RWPE2 (cell line): Measurements from ENCODE around the gene ATP13A5.

ENCODE experiments used
- ATAC-seq: fragments of 200-7000 bp; cut with Tn5 transposase; 3 replicates; pipeline ENCODE4 v1.9.1; 2021; ENCODE audit warnings: low read depth
- DNase-seq: peaks from one replicate; pipeline ENCODE4 v3.0.0-alpha.2; 2020; ENCODE audit warnings: low spot score
- H3K27ac ChIP-seq: fragments of 450-650 bp; 2 replicates; pipeline ENCODE4 v1.5.1; 2017; ENCODE audit warnings: mild to moderate bottlenecking; ENCODE audit not compliant: poor library complexity, severe bottlenecking
- H3K27me3 ChIP-seq: fragments of 250-450 bp; sonication (Bioruptor Pico); 2 replicates; pipeline ENCODE4 v1.5.1; 2021; ENCODE audit warnings: mild to moderate bottlenecking, moderate library complexity; ENCODE audit not compliant: insufficient read depth, poor library complexity, severe bottlenecking
- H3K36me3 ChIP-seq: fragments of 250-450 bp; sonication (Bioruptor Pico); 2 replicates; pipeline ENCODE4 v1.5.1; 2020; ENCODE audit warnings: low read depth, mild to moderate bottlenecking, moderate library complexity
- H3K4me1 ChIP-seq: fragments of 250-450 bp; sonication (Bioruptor Pico); 2 replicates; pipeline ENCODE4 v1.5.1; 2021; ENCODE audit warnings: mild to moderate bottlenecking, moderate library complexity; ENCODE audit not compliant: insufficient read depth, poor library complexity, severe bottlenecking
- H3K4me3 ChIP-seq: fragments of 250-450 bp; sonication (Bioruptor Pico); 2 replicates; pipeline ENCODE4 v1.5.1; 2021; ENCODE audit warnings: mild to moderate bottlenecking, moderate library complexity; ENCODE audit not compliant: severe bottlenecking
- H3K9me3 ChIP-seq: fragments of 250-450 bp; sonication (Bioruptor Pico); 2 replicates; pipeline ENCODE4 v1.5.1; 2021; ENCODE audit warnings: mild to moderate bottlenecking, moderate library complexity; ENCODE audit not compliant: severe bottlenecking
- CTCF ChIP-seq: fragments of 450-650 bp; IDR thresholded peaks from one replicate; pipeline ENCODE4 v1.5.1; 2017; ENCODE audit warnings: mild to moderate bottlenecking, moderate library complexity; ENCODE audit not compliant: poor library complexity, severe bottlenecking

ATP13A5 gene

GRCh38 chr3:193271101-193271840 is 107.3 kb downstream of the ATP13A5 start:
- Histone ChIP-seq H3K36me3 (no peaks in the 10 kb centered on the region), H3K27ac (no peak overlapping the region), H3K27me3 (peaks cover 3% of the 10 kb centered on the region), H3K4me1 (no peaks in the 10 kb centered on the region), H3K9me3 (no peaks in the 10 kb centered on the region), H3K4me3 (no peak overlapping the region)
- DNase-seq (no peak), ATAC-seq (no peak)
- TF ChIP-seq CTCF: no peak

GRCh38 chr3:193270451-193270850 is 108.1 kb downstream of the ATP13A5 start:
- Histone ChIP-seq H3K4me3 (no peak overlapping the region), H3K36me3 (no peaks in the 10 kb centered on the region), H3K27me3 (peaks cover 3% of the 10 kb centered on the region), H3K4me1 (no peaks in the 10 kb centered on the region), H3K9me3 (no peaks in the 10 kb centered on the region), H3K27ac (no peak overlapping the region)
- DNase-seq (no peak), ATAC-seq (no peak)
- TF ChIP-seq CTCF: no peak

GRCh38 chr3:193269343-193270028 is 109.1 kb downstream of the ATP13A5 start:
- ATAC-seq (no peak), DNase-seq (no peak)
- Histone ChIP-seq H3K4me3 (no peak overlapping the region), H3K36me3 (no peaks in the 10 kb centered on the region), H3K27me3 (peaks cover 3% of the 10 kb centered on the region), H3K4me1 (no peaks in the 10 kb centered on the region), H3K27ac (no peak overlapping the region), H3K9me3 (no peaks in the 10 kb centered on the region)
- no peak for TF ChIP-seq CTCF

GRCh38 chr3:193262707-193263106 is 115.8 kb downstream of the ATP13A5 start:
- no peaks in the 10 kb centered on the region for H3K36me3 ChIP-seq
- TF ChIP-seq CTCF: no peak
- no peaks in the 10 kb centered on the region for H3K9me3 ChIP-seq
- DNase-seq: no peak
- H3K27ac ChIP-seq: no peak overlapping the region
- no peaks in the 10 kb centered on the region for H3K4me1 ChIP-seq
- H3K27me3 ChIP-seq: no peaks in the 10 kb centered on the region
- H3K4me3 ChIP-seq: no peak overlapping the region
- no peak; the same call in 2 of the 3 replicates for ATAC-seq

GRCh38 chr3:193261970-193262369 is 116.6 kb downstream of the ATP13A5 start:
- ATAC-seq: no peak
- H3K9me3 ChIP-seq: no peaks in the 10 kb centered on the region
- no peak overlapping the region for H3K27ac ChIP-seq
- no peaks in the 10 kb centered on the region for H3K4me1 ChIP-seq
- no peak overlapping the region for H3K4me3 ChIP-seq
- H3K36me3 ChIP-seq: no peaks in the 10 kb centered on the region
- H3K27me3 ChIP-seq: no peaks in the 10 kb centered on the region
- DNase-seq: no peak
- TF ChIP-seq CTCF: no peak
